Activated CD4-positive, CD25-positive, alpha-beta regulatory T cell treated with anti-CD3 and anti-CD28 coated beads, Interleukin-2, amount 50 U/mL, for 72 hours (primary cell): ENCODE data around the gene ASCL3.
"Not testable (repeated sequence)": the region's sequence is repeated elsewhere in the genome, so short reads cannot be mapped to it uniquely, and the experiment has no call there.

ENCODE experiments used
- DNase-seq: peaks from one replicate; pipeline ENCODE4 v3.0.0; 2021

Gene ASCL3

GRCh38 chr11:8908099-8908498, 34.7 kb downstream of the ASCL3 start:
- DNase-seq: no peak

- no peak for DNase-seq
Observed at GRCh38 chr11:8907116-8907515, 35.7 kb downstream of the ASCL3 start.

GRCh38 chr11:8905528-8906165, 37.2 kb downstream of the ASCL3 start:
- no peak for DNase-seq

GRCh38 chr11:8899119-8899753, 43.6 kb downstream of the ASCL3 start:
- DNase-seq: no peak

- DNase-seq: not testable (repeated sequence)
Observed at GRCh38 chr11:8891185-8891584, 51.6 kb downstream of the ASCL3 start.
